NB4 (cell line): ENCODE measurements around the gene MYL1.

ENCODE experiments used
- CTCF ChIP-seq: IDR thresholded peaks from one replicate; pipeline ENCODE4 v1.5.1; 2012; ENCODE audit warnings: low read depth, low read length
- MAX ChIP-seq: IDR thresholded peaks from 2 replicates; pipeline ENCODE4 v1.6.1; 2011; ENCODE audit warnings: low read depth, low read length
- MYC ChIP-seq: IDR thresholded peaks from 2 replicates; pipeline ENCODE4 v1.6.1; 2011; ENCODE audit warnings: low read depth, low read length
- POLR2A ChIP-seq: IDR thresholded peaks from 2 replicates; pipeline ENCODE4 v1.6.1; 2011; ENCODE audit warnings: mild to moderate bottlenecking; ENCODE audit not compliant: insufficient read length; ENCODE audit errors: extremely low read depth

GRCh38 chr2:210303498-210303897, 11.5 kb downstream of the MYL1 start:
- TF ChIP-seq CTCF (no peak), POLR2A (no peak), MAX (no peak), MYC (no peak)
